PC-3 (cell line): ENCODE results near the gene ZMYND10. TPM values are rescaled to one million over a fixed set of nuclear protein-coding genes. Genes with fewer than 3 reads are reported as not detected.
A peak's percentile ranks its signal among the peaks of the same experiment; 100 is the strongest.

Experiments used
- ATAC-seq: fragments of 200-7000 bp; cut with Tn5 transposase; 2 replicates; pipeline ENCODE4 v1.9.1; 2020; ENCODE audit warnings: mild to moderate bottlenecking, moderate library complexity
- BruUV-seq: library from RNA; stranded (reverse); fragments of 400-500 nt; replicated peaks from 2 replicates; lab custom pipeline; 2021; lab: Mats Ljungman, UMichigan
- CTCF ChIA-PET: fragments of 300-600 bp; sonication (Branson Sonifier 250); formaldehyde crosslinking; loops from one replicate; lab custom pipeline; 2022; ENCODE audit warnings: antibody characterized with exemption; lab: Charles Lee
- POLR2A ChIA-PET: fragments of 300-600 bp; sonication (Branson Sonifier 250); formaldehyde crosslinking; loops from one replicate; lab custom pipeline; 2022; ENCODE audit warnings: antibody characterized with exemption; ENCODE audit not compliant: unreplicated experiment; lab: Charles Lee
- DNase-seq: peaks from one replicate; pipeline ENCODE4 v3.0.0-alpha.2; 2015
- H2AFZ ChIP-seq: fragments of 300-600 bp; sonication (generic); 2 replicates; pipeline ENCODE4 v1.6.0; 2016; ENCODE audit warnings: antibody characterized with exemption, low read length
- H3F3A ChIP-seq: fragments of 300-600 bp; sonication (generic); one replicate; pipeline ENCODE4 v1.6.0; 2017; ENCODE audit warnings: antibody characterized with exemption, low read length, control low read depth, mild to moderate bottlenecking; ENCODE audit not compliant: unreplicated experiment
- H3K27ac ChIP-seq: fragments of 300-600 bp; sonication (generic); 2 replicates; pipeline ENCODE4 v1.5.1; 2016; ENCODE audit warnings: mild to moderate bottlenecking, low read length
- H3K27me3 ChIP-seq: fragments of 300-600 bp; sonication (generic); 2 replicates; pipeline ENCODE4 v1.6.1; 2016; ENCODE audit warnings: low read length, mixed read lengths
- H3K36me3 ChIP-seq: fragments of 300-600 bp; sonication (generic); 2 replicates; pipeline ENCODE4 v1.6.1; 2016; ENCODE audit warnings: low read depth, mixed run types, low read length, mixed read lengths
- H3K4me1 ChIP-seq: fragments of 300-600 bp; sonication (generic); 2 replicates; pipeline ENCODE4 v1.5.1; 2016; ENCODE audit warnings: low read length; ENCODE audit not compliant: insufficient read depth
- H3K4me2 ChIP-seq: fragments of 300-600 bp; sonication (generic); 2 replicates; pipeline ENCODE4 v1.6.0; 2016; ENCODE audit warnings: low read length
- H3K4me3 ChIP-seq: fragments of 300-600 bp; sonication (generic); 2 replicates; pipeline ENCODE4 v1.5.1; 2016; ENCODE audit warnings: mild to moderate bottlenecking, low read length, mixed read lengths
- H3K79me2 ChIP-seq: fragments of 300-600 bp; sonication (generic); 2 replicates; pipeline ENCODE4 v1.6.1; 2017; ENCODE audit warnings: low read length, mixed read lengths
- H3K9ac ChIP-seq: fragments of 300-600 bp; sonication (generic); 2 replicates; pipeline ENCODE4 v1.6.0; 2016; ENCODE audit warnings: mild to moderate bottlenecking, low read length
- H3K9me2 ChIP-seq: fragments of 300-600 bp; sonication (generic); replicated peaks from 2 replicates; pipeline ENCODE4 v1.6.1; 2016; ENCODE audit warnings: mixed run types, low read length, mixed read lengths
- H3K9me3 ChIP-seq: fragments of 300-600 bp; sonication (generic); 2 replicates; pipeline ENCODE4 v1.6.1; 2016; ENCODE audit warnings: low read length, mixed read lengths
- H4K20me1 ChIP-seq: fragments of 300-600 bp; sonication (generic); 2 replicates; pipeline ENCODE4 v1.6.1; 2016; ENCODE audit warnings: low read length, mixed read lengths
- EZH2 ChIP-seq: fragments of 300-600 bp; sonication (generic); IDR thresholded peaks from one replicate; pipeline ENCODE4 v1.6.1; 2017; ENCODE audit warnings: antibody characterized with exemption, mild to moderate bottlenecking, low read length; ENCODE audit not compliant: unreplicated experiment
- EZH2phosphoT487 ChIP-seq: fragments of 300-600 bp; sonication (generic); IDR thresholded peaks from 2 replicates; pipeline ENCODE4 v1.6.1; 2018; ENCODE audit warnings: mild to moderate bottlenecking, antibody characterized with exemption, low read length, borderline replicate concordance
- intact Hi-C: fragments of 100-400 bp; cut with micrococcal nuclease; formaldehyde crosslinking; loops from 2 replicates; pipeline ENCODE4 v1.9.0; 2023
- total RNA-seq: library from RNA; depleted of rRNA; stranded (reverse); fragments of >200 nt; gene quantifications from 2 replicates; pipeline ENCODE4 v1.2.3, GENCODE V29; 2014
- TF ChIP-seq, protein P1 (sequence below): fragments of 300-600 bp; sonication (generic); conservative IDR thresholded peaks from 2 replicates; pipeline ENCODE4 v1.5.1; 2017; ENCODE audit warnings: antibody characterized with exemption, low read depth, mild to moderate bottlenecking, low read length

Gene ZMYND10
- total RNA-seq, 1 experiment from 2014 or later, result 1.6 TPM

- TF ChIP-seq EZH2phosphoT487 (no peak), EZH2 (no peak)
- TF ChIP-seq, protein P1, sequence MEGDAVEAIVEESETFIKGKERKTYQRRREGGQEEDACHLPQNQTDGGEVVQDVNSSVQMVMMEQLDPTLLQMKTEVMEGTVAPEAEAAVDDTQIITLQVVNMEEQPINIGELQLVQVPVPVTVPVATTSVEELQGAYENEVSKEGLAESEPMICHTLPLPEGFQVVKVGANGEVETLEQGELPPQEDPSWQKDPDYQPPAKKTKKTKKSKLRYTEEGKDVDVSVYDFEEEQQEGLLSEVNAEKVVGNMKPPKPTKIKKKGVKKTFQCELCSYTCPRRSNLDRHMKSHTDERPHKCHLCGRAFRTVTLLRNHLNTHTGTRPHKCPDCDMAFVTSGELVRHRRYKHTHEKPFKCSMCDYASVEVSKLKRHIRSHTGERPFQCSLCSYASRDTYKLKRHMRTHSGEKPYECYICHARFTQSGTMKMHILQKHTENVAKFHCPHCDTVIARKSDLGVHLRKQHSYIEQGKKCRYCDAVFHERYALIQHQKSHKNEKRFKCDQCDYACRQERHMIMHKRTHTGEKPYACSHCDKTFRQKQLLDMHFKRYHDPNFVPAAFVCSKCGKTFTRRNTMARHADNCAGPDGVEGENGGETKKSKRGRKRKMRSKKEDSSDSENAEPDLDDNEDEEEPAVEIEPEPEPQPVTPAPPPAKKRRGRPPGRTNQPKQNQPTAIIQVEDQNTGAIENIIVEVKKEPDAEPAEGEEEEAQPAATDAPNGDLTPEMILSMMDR, result no peak; the same call in 1 of the 2 replicates
- Histone ChIP-seq H3F3A (no peaks in the 10 kb centered on the region), H3K4me1 (no peaks in the 10 kb centered on the region), H3K4me3 (no peak overlapping the region), H3K27me3 (no peaks in the 10 kb centered on the region), H3K9ac (no peak overlapping the region), H3K79me2 (no peaks in the 10 kb centered on the region), H4K20me1 (no peaks in the 10 kb centered on the region), H3K4me2 (no peak overlapping the region), H3K27ac (no peak overlapping the region), H3K9me2 (no peaks in the 10 kb centered on the region), H3K36me3 (no peaks in the 10 kb centered on the region), H2AFZ (no peak overlapping the region), H3K9me3 (no peaks in the 10 kb centered on the region)
- ChIA-PET POLR2A (no interaction called here), CTCF (no interaction called here)
- DNase-seq (no peak), ATAC-seq (no peak)
- BruUV-seq, result no TSS peak
- intact Hi-C loops, result no loop called here
Observed at GRCh38 chr3:50388720-50389413, 43.3 kb upstream of the ZMYND10 start.

GRCh38 chr3:50388016-50388719 is 42.6 kb upstream of the ZMYND10 start:
- Histone ChIP-seq H3K9me3 (no peaks in the 10 kb centered on the region), H3K9ac (no peak overlapping the region), H3K36me3 (no peaks in the 10 kb centered on the region), H3K4me3 (no peak overlapping the region), H2AFZ (no peak overlapping the region), H3F3A (no peaks in the 10 kb centered on the region), H3K9me2 (no peaks in the 10 kb centered on the region), H3K27me3 (no peaks in the 10 kb centered on the region), H4K20me1 (no peaks in the 10 kb centered on the region), H3K4me1 (no peaks in the 10 kb centered on the region), H3K4me2 (no peak overlapping the region), H3K79me2 (no peaks in the 10 kb centered on the region), H3K27ac (no peak overlapping the region)
- TF ChIP-seq, protein P1, result peak; percentile 54
- TF ChIP-seq EZH2phosphoT487, result no peak
- DNase-seq, result no peak
- ChIA-PET CTCF (no interaction called here), POLR2A (no interaction called here)
- peak; percentile 66 for ATAC-seq
- intact Hi-C loops, result no loop called here
- BruUV-seq, result no TSS peak

DNA sequence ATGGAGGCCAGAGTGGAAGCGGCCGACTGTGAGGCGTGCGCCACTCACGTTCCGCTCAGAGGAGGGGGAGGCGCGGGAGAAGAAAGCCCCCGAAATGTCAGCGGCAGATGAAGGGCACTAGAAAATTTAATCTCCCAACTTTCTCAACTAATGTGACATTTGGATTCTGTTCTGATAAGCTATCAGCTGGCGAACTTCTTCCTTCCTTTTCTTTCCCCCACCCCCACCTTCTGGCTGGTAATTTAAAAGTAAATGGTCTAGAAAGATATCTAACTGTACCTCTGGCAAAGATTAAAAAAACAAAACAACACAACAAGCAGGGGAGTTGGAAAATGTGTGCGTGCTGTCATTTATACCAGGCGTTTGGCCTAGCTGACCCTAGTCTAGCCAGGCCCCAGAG is 40.2 kb upstream of the ZMYND10 start:
- ATAC-seq, result no peak
- no peaks in the 10 kb centered on the region for H3K27me3 ChIP-seq
- H4K20me1 ChIP-seq, result no peaks in the 10 kb centered on the region

More for the DNA sequence above, 40.2 kb upstream of the ZMYND10 start:
- Histone ChIP-seq H2AFZ (no peak overlapping the region), H3K79me2 (no peaks in the 10 kb centered on the region), H3K4me3 (no peak overlapping the region), H3K9me2 (no peaks in the 10 kb centered on the region), H3F3A (no peaks in the 10 kb centered on the region), H3K27ac (no peak overlapping the region), H3K36me3 (no peaks in the 10 kb centered on the region), H3K9me3 (no peaks in the 10 kb centered on the region), H3K9ac (no peak overlapping the region), H3K4me2 (no peak overlapping the region), H3K4me1 (no peaks in the 10 kb centered on the region)
- no TSS peak for BruUV-seq
- no peak for DNase-seq
- ChIA-PET POLR2A (no interaction called here), CTCF (no interaction called here)
- TF ChIP-seq EZH2phosphoT487 (no peak), EZH2 (no peak)
- TF ChIP-seq, protein P1, result no peak
- intact Hi-C loops, result no loop called here
